Effector memory CD8-positive, alpha-beta T cell (primary cell): ENCODE measurements around the gene CACNA2D3.

ENCODE experiments used
- ATAC-seq: fragments of 150-1000 bp; cut with Tn5 transposase; replicated peaks from 2 replicates; pipeline ENCODE4 v1.10.0; 2021; ENCODE audit warnings: mild to moderate bottlenecking, moderate library complexity
- DNase-seq, 3 experiments: peaks; one replicate each; pipeline ENCODE4 v3.0.0; 2021
- H3K27ac Mint-ChIP-seq, 2 donors: one replicate each; pipeline ENCODE4 v1.8.0; 2022; ENCODE audit warnings: mild to moderate bottlenecking in 2 of 2, mixed read lengths in 2 of 2, moderate library complexity in 2 of 2
- H3K27me3 Mint-ChIP-seq, 2 donors: one replicate each; pipeline ENCODE4 v1.8.0; 2022; ENCODE audit warnings: mixed read lengths in 2 of 2
- H3K36me3 Mint-ChIP-seq: one replicate; pipeline ENCODE4 v1.8.0; 2022; ENCODE audit warnings: mild to moderate bottlenecking, moderate library complexity, mixed read lengths; ENCODE audit not compliant: insufficient read depth
- H3K4me1 Mint-ChIP-seq, 2 donors: one replicate each; pipeline ENCODE4 v1.8.0; 2022; ENCODE audit warnings: low read depth in 2 of 2, mixed read lengths in 2 of 2
- H3K4me3 Mint-ChIP-seq, 2 donors: one replicate each; pipeline ENCODE4 v1.8.0; 2022; ENCODE audit warnings: mild to moderate bottlenecking in 2 of 2, mixed read lengths in 2 of 2, moderate library complexity in 2 of 2
- H3K9me3 Mint-ChIP-seq, 2 donors: one replicate each; pipeline ENCODE4 v1.8.0; 2022; ENCODE audit warnings: mixed read lengths in 2 of 2

Gene CACNA2D3

DNA sequence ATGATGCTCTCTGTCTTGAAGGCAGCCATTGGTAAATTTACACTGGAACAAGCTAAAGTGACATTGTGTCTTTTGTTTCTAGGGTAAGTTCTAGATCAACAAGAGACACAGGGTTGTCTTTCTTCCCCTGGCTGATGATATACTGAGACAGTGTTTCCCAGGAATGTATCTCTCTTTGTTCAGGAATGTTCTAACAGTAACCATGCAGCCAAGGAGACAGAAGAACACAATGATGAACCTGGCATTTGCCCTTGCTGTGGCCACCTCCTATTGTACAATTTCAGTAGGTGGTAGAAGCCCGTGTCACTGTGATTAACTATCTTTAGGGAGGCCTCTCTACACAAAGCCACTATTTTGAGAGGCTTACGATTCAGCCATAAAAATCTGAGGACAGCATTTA, 674.8 kb downstream of the CACNA2D3 start:
- no peaks in the 10 kb centered on the region for H3K9me3 Mint-ChIP-seq
- no peak overlapping the region for H3K4me3 Mint-ChIP-seq
- ATAC-seq (no peak), DNase-seq (no peak)
- no peaks in the 10 kb centered on the region for H3K4me1 Mint-ChIP-seq
- no peak overlapping the region for H3K27ac Mint-ChIP-seq
- H3K36me3 Mint-ChIP-seq, result no peaks in the 10 kb centered on the region
- H3K27me3 Mint-ChIP-seq, result no peaks in the 10 kb centered on the region

DNA sequence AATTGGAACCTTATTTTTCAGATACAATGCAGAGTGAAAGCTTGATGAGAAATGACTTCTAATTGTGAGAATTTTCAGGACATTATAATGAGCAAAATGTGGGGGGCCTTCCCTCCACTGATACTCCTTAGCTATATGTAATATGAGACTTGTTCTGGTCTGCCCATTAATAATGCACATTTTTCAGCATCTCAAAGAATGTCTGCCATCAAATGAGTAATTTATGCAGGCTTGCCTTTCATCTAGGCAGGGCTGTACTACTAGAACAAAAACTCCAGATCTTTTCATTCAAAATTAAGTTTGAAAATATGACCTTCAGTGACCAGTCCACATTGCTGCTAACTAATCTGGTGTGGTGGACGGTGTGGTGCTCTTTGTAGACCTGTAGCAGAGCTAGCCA, 678.1 kb downstream of the CACNA2D3 start:
- DNase-seq (no peak), ATAC-seq (no peak)
- Mint-ChIP-seq H3K9me3 (peaks cover 0 to 3% of the 10 kb centered on the region in 2 donors), H3K27ac (no peak overlapping the region), H3K36me3 (no peaks in the 10 kb centered on the region), H3K27me3 (no peaks in the 10 kb centered on the region), H3K4me3 (no peak overlapping the region), H3K4me1 (no peaks in the 10 kb centered on the region)

- Mint-ChIP-seq H3K27me3 (no peaks in the 10 kb centered on the region), H3K4me1 (no peaks in the 10 kb centered on the region), H3K27ac (no peak overlapping the region), H3K36me3 (no peaks in the 10 kb centered on the region), H3K9me3 (peaks cover 0 to 3% of the 10 kb centered on the region in 2 donors), H3K4me3 (no peak overlapping the region)
- DNase-seq (no peak), ATAC-seq (no peak)
Observed at GRCh38 chr3:54801977-54802376, 679.6 kb downstream of the CACNA2D3 start.

GRCh38 chr3:54810401-54810800, 688.0 kb downstream of the CACNA2D3 start:
- ATAC-seq, result no peak

DNA sequence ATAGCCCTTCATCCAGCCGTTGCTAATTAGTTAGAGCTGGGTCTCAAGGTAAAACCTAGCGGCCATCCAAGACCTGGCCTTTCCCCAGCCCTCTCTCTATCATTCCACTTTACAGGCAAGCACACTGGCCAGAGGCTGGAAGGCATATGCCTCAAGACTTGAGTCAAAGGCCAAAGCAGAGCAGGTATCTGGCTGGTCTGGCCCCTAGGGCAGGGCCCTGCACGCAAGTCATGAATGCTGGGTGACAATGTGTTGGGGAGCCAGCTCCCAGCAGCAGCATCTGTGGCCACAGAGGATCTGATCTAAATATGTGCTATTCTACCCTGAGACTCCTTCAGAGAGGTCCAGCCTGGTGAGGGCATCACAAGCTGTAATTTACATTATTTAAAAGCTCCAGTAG, 691.9 kb downstream of the CACNA2D3 start:
- no peak overlapping the region for H3K4me3 Mint-ChIP-seq
- DNase-seq (no peak), ATAC-seq (no peak)
- H3K27ac Mint-ChIP-seq, result no peak overlapping the region
- no peaks in the 10 kb centered on the region for H3K27me3 Mint-ChIP-seq
- no peaks in the 10 kb centered on the region for H3K4me1 Mint-ChIP-seq
- no peaks in the 10 kb centered on the region for H3K36me3 Mint-ChIP-seq
- peaks cover 7 to 10% of the 10 kb centered on the region in 2 donors for H3K9me3 Mint-ChIP-seq

More at GRCh38 chr3:54810401-54810800, 688.0 kb downstream of the CACNA2D3 start:
- Mint-ChIP-seq H3K4me3 (no peak overlapping the region), H3K4me1 (no peaks in the 10 kb centered on the region), H3K9me3 (peaks cover 7 to 13% of the 10 kb centered on the region in 2 donors), H3K36me3 (no peaks in the 10 kb centered on the region), H3K27ac (no peak overlapping the region), H3K27me3 (no peaks in the 10 kb centered on the region)
- no peak for DNase-seq

DNA sequence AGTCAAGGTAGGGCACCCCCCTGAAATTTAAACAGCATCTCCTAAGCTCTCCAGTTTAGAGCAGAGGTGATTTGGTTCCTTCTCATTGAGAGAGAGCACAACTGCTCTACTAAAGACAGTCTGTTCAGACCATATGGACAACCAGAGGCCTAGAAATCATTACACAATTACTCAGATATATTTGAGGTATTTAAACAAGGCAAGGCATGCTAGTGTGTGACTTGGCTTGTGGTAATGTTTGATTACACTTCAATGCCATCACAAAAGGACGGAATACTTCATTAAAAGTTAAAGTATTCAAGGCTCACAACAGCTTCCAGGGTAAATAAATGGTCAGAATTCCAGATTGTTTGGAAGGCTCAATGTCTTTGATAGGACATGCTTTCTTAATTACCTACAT, 695.3 kb downstream of the CACNA2D3 start:
- no peak for ATAC-seq
- H3K9me3 Mint-ChIP-seq, result peaks cover 0 to 2% of the 10 kb centered on the region in 2 donors
- no peak overlapping the region for H3K4me3 Mint-ChIP-seq
- H3K27me3 Mint-ChIP-seq, result no peaks in the 10 kb centered on the region
- DNase-seq, result no peak
- H3K27ac Mint-ChIP-seq, result no peak overlapping the region
- H3K4me1 Mint-ChIP-seq, result no peaks in the 10 kb centered on the region
- no peaks in the 10 kb centered on the region for H3K36me3 Mint-ChIP-seq

- Mint-ChIP-seq H3K27me3 (no peaks in the 10 kb centered on the region), H3K27ac (no peak overlapping the region), H3K4me3 (no peak overlapping the region), H3K4me1 (no peaks in the 10 kb centered on the region), H3K36me3 (no peaks in the 10 kb centered on the region), H3K9me3 (peaks cover 0 to 2% of the 10 kb centered on the region in 2 donors)
- no peak for DNase-seq
- no peak for ATAC-seq
Observed at GRCh38 chr3:54818486-54818885, 696.1 kb downstream of the CACNA2D3 start.

- Mint-ChIP-seq H3K9me3 (peaks cover 0 to 2% of the 10 kb centered on the region in 2 donors), H3K4me3 (no peak overlapping the region), H3K36me3 (no peaks in the 10 kb centered on the region), H3K4me1 (no peaks in the 10 kb centered on the region), H3K27ac (no peak overlapping the region), H3K27me3 (no peaks in the 10 kb centered on the region)
- ATAC-seq, result no peak
- no peak for DNase-seq
Observed at GRCh38 chr3:54818942-54819341, 696.6 kb downstream of the CACNA2D3 start.

- ATAC-seq (no peak), DNase-seq (no peak)
- Mint-ChIP-seq H3K27me3 (no peaks in the 10 kb centered on the region), H3K27ac (no peak overlapping the region), H3K4me3 (no peak overlapping the region), H3K9me3 (peaks cover 0 to 2% of the 10 kb centered on the region in 2 donors), H3K36me3 (no peaks in the 10 kb centered on the region), H3K4me1 (no peaks in the 10 kb centered on the region)
Observed at GRCh38 chr3:54819946-54820345, 697.6 kb downstream of the CACNA2D3 start.

- ATAC-seq, result no peak
- Mint-ChIP-seq H3K9me3 (peaks cover 0 to 2% of the 10 kb centered on the region in 2 donors), H3K27me3 (no peaks in the 10 kb centered on the region), H3K36me3 (no peaks in the 10 kb centered on the region), H3K27ac (no peak overlapping the region), H3K4me1 (no peaks in the 10 kb centered on the region), H3K4me3 (no peak overlapping the region)
- no peak for DNase-seq
Observed at GRCh38 chr3:54822206-54822605, 699.9 kb downstream of the CACNA2D3 start.

GRCh38 chr3:54826251-54826691, 703.9 kb downstream of the CACNA2D3 start:
- H3K9me3 Mint-ChIP-seq, result peaks cover 0 to 2% of the 10 kb centered on the region in 2 donors
- ATAC-seq (no peak), DNase-seq (no peak)
- H3K27me3 Mint-ChIP-seq, result no peaks in the 10 kb centered on the region
- no peak overlapping the region for H3K27ac Mint-ChIP-seq
- H3K36me3 Mint-ChIP-seq, result no peaks in the 10 kb centered on the region
- H3K4me3 Mint-ChIP-seq, result no peak overlapping the region
- H3K4me1 Mint-ChIP-seq, result no peaks in the 10 kb centered on the region

DNA sequence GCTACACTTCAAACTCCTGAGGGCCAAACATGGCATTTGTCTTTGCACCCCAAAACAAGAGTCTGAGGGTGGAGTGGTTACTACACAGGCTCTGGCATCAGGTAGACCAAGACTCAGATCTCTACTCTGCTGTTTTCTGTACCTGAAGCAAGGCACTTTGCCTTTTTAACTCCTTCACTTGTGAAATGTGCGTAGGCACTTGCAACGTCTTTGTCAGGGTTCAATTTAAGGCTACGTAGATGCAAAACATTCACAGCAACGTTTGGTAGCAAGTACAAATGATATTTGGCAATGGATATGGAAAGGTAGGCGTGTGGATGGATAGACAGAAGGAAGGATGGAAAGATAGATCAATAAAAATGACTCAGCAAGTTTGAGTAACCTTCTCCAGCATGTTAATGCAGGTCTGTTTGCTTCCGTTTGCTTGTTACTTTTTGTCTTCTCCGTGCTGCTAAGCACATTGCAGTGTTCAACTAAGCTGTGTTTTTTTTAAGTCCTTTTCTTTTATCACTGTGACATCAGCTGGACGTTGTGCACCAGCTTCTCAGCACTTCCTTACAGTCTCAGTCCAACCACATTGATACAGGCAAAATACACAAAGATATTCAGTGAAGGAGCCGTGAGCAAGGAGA, 704.8 kb downstream of the CACNA2D3 start:
- no peak for ATAC-seq
- H3K27me3 Mint-ChIP-seq, result no peaks in the 10 kb centered on the region
- no peak for DNase-seq
- H3K36me3 Mint-ChIP-seq, result no peaks in the 10 kb centered on the region
- no peaks in the 10 kb centered on the region for H3K4me1 Mint-ChIP-seq
- H3K4me3 Mint-ChIP-seq, result no peak overlapping the region
- H3K9me3 Mint-ChIP-seq, result no peaks in the 10 kb centered on the region
- no peak overlapping the region for H3K27ac Mint-ChIP-seq

- Mint-ChIP-seq H3K27me3 (no peaks in the 10 kb centered on the region), H3K9me3 (no peaks in the 10 kb centered on the region), H3K36me3 (no peaks in the 10 kb centered on the region), H3K27ac (no peak overlapping the region), H3K4me3 (no peak overlapping the region), H3K4me1 (no peaks in the 10 kb centered on the region)
- DNase-seq, result no peak
- ATAC-seq, result no peak
Observed at GRCh38 chr3:54827776-54828175, 705.4 kb downstream of the CACNA2D3 start.

GRCh38 chr3:54830658-54831057, 708.3 kb downstream of the CACNA2D3 start:
- no peak overlapping the region for H3K27ac Mint-ChIP-seq
- no peaks in the 10 kb centered on the region for H3K4me1 Mint-ChIP-seq
- ATAC-seq, result no peak
- H3K27me3 Mint-ChIP-seq, result no peaks in the 10 kb centered on the region
- H3K4me3 Mint-ChIP-seq, result no peak overlapping the region
- no peaks in the 10 kb centered on the region for H3K36me3 Mint-ChIP-seq
- DNase-seq, result no peak
- H3K9me3 Mint-ChIP-seq, result no peaks in the 10 kb centered on the region
